K562 (cell line): Measurements from ENCODE around the gene TMEM101. TPM values are rescaled to one million over a fixed set of nuclear protein-coding genes. Genes with fewer than 3 reads are reported as not detected.

Source experiments
- CEBPG ChIP-seq, 3 experiments: fragments of 200-800 bp in 1 of 3; sonication (Bioruptor generic) in 1 of 3; sonication (generic) in 1 of 3; formaldehyde crosslinking in 1 of 3; IDR thresholded peaks in 2 of 3; conservative IDR thresholded peaks in 1 of 3; 2 replicates each; pipeline versions ENCODE4 v1.6.1 to v1.8.0; 2016 to 2022; ENCODE audit warnings: missing compliant biosample characterization in 2 of 3, missing genetic modification characterization in 2 of 3, mild to moderate bottlenecking in 1 of 3, missing genetic modification reagents in 1 of 3
- HMG20B ChIP-seq: fragments of 250-450 bp; sonication (Bioruptor Pico); IDR thresholded peaks from 2 replicates; pipeline ENCODE4 v1.5.0; 2021; ENCODE audit warnings: mild to moderate bottlenecking
- MAX ChIP-seq: sonication (generic); formaldehyde crosslinking; IDR thresholded peaks from 2 replicates; pipeline ENCODE4 v1.9.0; 2022; ENCODE audit warnings: mild to moderate bottlenecking, missing genetic modification reagents
- NR4A1 ChIP-seq, 2 experiments: fragments of 250-450 bp in 1 of 2; fragments of 450-650 bp in 1 of 2; sonication (Bioruptor Pico) in 1 of 2; IDR thresholded peaks; 2 replicates each; pipeline versions ENCODE4 v1.4.0 to v1.6.1; 2016 to 2020; ENCODE audit warnings: mild to moderate bottlenecking in 2 of 2, missing compliant biosample characterization in 1 of 2, missing genetic modification characterization in 1 of 2, moderate library complexity in 1 of 2
- PTRF ChIP-seq: fragments of 450-650 bp; IDR thresholded peaks from 2 replicates; pipeline ENCODE4 v1.6.1; 2016; ENCODE audit warnings: mild to moderate bottlenecking, missing genetic modification characterization, missing compliant biosample characterization
- RNF2 ChIP-seq: sonication (generic); IDR thresholded peaks from 2 replicates; pipeline ENCODE4 v1.6.1; 2016
- RUNX1 ChIP-seq: sonication (generic); IDR thresholded peaks from 2 replicates; pipeline ENCODE4 v1.6.1; 2016; ENCODE audit warnings: antibody characterized with exemption, low read depth
- SMAD3 ChIP-seq: fragments of 450-650 bp; formaldehyde crosslinking; conservative IDR thresholded peaks from 2 replicates; pipeline ENCODE4 v1.4.0; 2020; ENCODE audit warnings: mild to moderate bottlenecking
- SMARCA4 ChIP-seq: fragments of 450-650 bp; IDR thresholded peaks from 2 replicates; pipeline ENCODE4 v1.6.1; 2016
- SP1 ChIP-seq: sonication (generic); formaldehyde crosslinking; IDR thresholded peaks from 2 replicates; pipeline ENCODE4 v1.8.1; 2022; ENCODE audit warnings: mild to moderate bottlenecking, missing genetic modification reagents
- STAT5B ChIP-seq: fragments of 250-450 bp; sonication (Bioruptor Pico); IDR thresholded peaks from 2 replicates; pipeline ENCODE4 v1.8.0; 2021; ENCODE audit warnings: mild to moderate bottlenecking, inconsistent platforms
- TGIF2 ChIP-seq: sonication (generic); formaldehyde crosslinking; IDR thresholded peaks from 2 replicates; pipeline ENCODE4 v1.8.1; 2022; ENCODE audit warnings: mild to moderate bottlenecking, missing genetic modification reagents, moderate library complexity
- ZFPM2 ChIP-seq: fragments of 250-450 bp; sonication (Bioruptor Pico); IDR thresholded peaks from 2 replicates; pipeline ENCODE4 v1.5.1; 2022; ENCODE audit warnings: mild to moderate bottlenecking
- ZNF280B ChIP-seq: fragments of 250-450 bp; sonication (Bioruptor Pico); IDR thresholded peaks from 2 replicates; pipeline ENCODE4 v1.5.1; 2021; ENCODE audit warnings: mild to moderate bottlenecking
- ZNF668 ChIP-seq: fragments of 250-450 bp; sonication (Bioruptor Pico); IDR thresholded peaks from 2 replicates; pipeline ENCODE4 v1.8.0; 2022; ENCODE audit warnings: mild to moderate bottlenecking, inconsistent platforms
- polyA plus RNA-seq, 8 experiments: library from polyadenylated mRNA; depleted of rRNA in 4 of 8; stranded (reverse) in 5 of 8; unstranded in 3 of 8; fragments of >200 nt; fragmentation: Nextera tagmentation in 2 of 8; fragmentation: Illumina TruSeq in 1 of 8; extraction: Ambion mirVana in 2 of 8; extraction: Trizol in 1 of 8; gene quantifications; 2 replicates each; pipeline versions ENCODE4 v1.2.1 to v1.2.3, GENCODE V29; 2011 to 2014; ENCODE audit warnings: inconsistent platforms in 1 of 8, missing spikeins in 1 of 8
- total RNA-seq, 7 experiments: library from RNA; depleted of rRNA in 6 of 7; stranded (reverse); fragments of >200 nt in 6 of 7; fragmentation: Illumina TruSeq in 2 of 7; extraction: Trizol in 2 of 7; gene quantifications; 2 replicates each; pipeline versions ENCODE4 v1.2.1 to v1.2.3, GENCODE V29; 2011 to 2021; ENCODE audit warnings: low replicate concordance in 1 of 7
- TF ChIP-seq, protein P1 (sequence below): conservative IDR thresholded peaks from 2 replicates; pipeline ENCODE4 v1.6.1; 2011; ENCODE audit warnings: low read depth, mild to moderate bottlenecking, low read length; ENCODE audit not compliant: control insufficient read depth
- TF ChIP-seq, protein P2 (sequence below): fragments of 450-650 bp; formaldehyde crosslinking; IDR thresholded peaks from 2 replicates; pipeline ENCODE4 v1.4.0; 2022; ENCODE audit warnings: missing genetic modification characterization
- TF ChIP-seq, protein P3 (sequence below): fragments of 250-450 bp; sonication (Bioruptor Pico); IDR thresholded peaks from 2 replicates; pipeline ENCODE4 v1.8.0; 2022; ENCODE audit warnings: moderate library complexity, mild to moderate bottlenecking, inconsistent platforms
- TF ChIP-seq, protein P4 (sequence below): fragments of 250-450 bp; sonication (Bioruptor Pico); IDR thresholded peaks from 2 replicates; pipeline ENCODE4 v1.8.0; 2022; ENCODE audit warnings: inconsistent platforms, mild to moderate bottlenecking, moderate library complexity, borderline replicate concordance
- TF ChIP-seq, protein P5 (sequence below), 2 experiments: fragments of 450-650 bp; IDR thresholded peaks; 2 replicates each; pipeline ENCODE4 v1.6.1; 2016

The TMEM101 gene
- total and polyA plus RNA-seq, 9 of the 15 experiments (the other 6 are each of a cell fraction or from before 2014, with no cell fraction given), result 21.2 to 110 (median 37.8) TPM

GRCh38 chr17:43975898-43976297 lies 38.9 kb downstream of the TMEM101 start (continued):
- TF ChIP-seq CEBPG (CRISPR knock-in tag; IDR thresholded peaks at IDR 0.05) (no peak), CEBPG (tag; conservative IDR thresholded peaks at IDR 0.05 in 1 of 2, IDR thresholded peaks at IDR 0.05 in 1 of 2) (no peak), SMARCA4 (no peak), STAT5B (CRISPR knock-in tag) (no peak), ZFPM2 (CRISPR knock-in tag) (no peak), PTRF (no peak), RNF2 (no peak), HMG20B (no peak), MAX (no peak), SMAD3 (CRISPR knock-in tag) (no peak), SP1 (CRISPR knock-in tag) (no peak), ZNF280B (CRISPR knock-in tag) (no peak), TGIF2 (CRISPR knock-in tag) (no peak), RUNX1 (no peak), ZNF668 (CRISPR knock-in tag) (no peak), NR4A1 (CRISPR knock-in tag; IDR thresholded peaks at IDR 0.05) (no peak), NR4A1 (tag; IDR thresholded peaks at IDR 0.05) (no peak)
- TF ChIP-seq, protein P1, sequence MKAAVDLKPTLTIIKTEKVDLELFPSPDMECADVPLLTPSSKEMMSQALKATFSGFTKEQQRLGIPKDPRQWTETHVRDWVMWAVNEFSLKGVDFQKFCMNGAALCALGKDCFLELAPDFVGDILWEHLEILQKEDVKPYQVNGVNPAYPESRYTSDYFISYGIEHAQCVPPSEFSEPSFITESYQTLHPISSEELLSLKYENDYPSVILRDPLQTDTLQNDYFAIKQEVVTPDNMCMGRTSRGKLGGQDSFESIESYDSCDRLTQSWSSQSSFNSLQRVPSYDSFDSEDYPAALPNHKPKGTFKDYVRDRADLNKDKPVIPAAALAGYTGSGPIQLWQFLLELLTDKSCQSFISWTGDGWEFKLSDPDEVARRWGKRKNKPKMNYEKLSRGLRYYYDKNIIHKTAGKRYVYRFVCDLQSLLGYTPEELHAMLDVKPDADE, result no peak
- TF ChIP-seq, protein P2, sequence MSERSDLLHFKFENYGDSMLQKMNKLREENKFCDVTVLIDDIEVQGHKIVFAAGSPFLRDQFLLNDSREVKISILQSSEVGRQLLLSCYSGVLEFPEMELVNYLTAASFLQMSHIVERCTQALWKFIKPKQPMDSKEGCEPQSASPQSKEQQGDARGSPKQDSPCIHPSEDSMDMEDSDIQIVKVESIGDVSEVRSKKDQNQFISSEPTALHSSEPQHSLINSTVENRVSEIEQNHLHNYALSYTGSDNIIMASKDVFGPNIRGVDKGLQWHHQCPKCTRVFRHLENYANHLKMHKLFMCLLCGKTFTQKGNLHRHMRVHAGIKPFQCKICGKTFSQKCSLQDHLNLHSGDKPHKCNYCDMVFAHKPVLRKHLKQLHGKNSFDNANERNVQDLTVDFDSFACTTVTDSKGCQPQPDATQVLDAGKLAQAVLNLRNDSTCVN, result no peak
- TF ChIP-seq, protein P3, sequence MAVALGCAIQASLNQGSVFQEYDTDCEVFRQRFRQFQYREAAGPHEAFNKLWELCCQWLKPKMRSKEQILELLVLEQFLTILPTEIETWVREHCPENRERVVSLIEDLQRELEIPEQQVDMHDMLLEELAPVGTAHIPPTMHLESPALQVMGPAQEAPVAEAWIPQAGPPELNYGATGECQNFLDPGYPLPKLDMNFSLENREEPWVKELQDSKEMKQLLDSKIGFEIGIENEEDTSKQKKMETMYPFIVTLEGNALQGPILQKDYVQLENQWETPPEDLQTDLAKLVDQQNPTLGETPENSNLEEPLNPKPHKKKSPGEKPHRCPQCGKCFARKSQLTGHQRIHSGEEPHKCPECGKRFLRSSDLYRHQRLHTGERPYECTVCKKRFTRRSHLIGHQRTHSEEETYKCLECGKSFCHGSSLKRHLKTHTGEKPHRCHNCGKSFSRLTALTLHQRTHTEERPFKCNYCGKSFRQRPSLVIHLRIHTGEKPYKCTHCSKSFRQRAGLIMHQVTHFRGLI (CRISPR knock-in tag), result peak; percentile 78; the same call in 1 of the 2 replicates
- TF ChIP-seq, protein P4, sequence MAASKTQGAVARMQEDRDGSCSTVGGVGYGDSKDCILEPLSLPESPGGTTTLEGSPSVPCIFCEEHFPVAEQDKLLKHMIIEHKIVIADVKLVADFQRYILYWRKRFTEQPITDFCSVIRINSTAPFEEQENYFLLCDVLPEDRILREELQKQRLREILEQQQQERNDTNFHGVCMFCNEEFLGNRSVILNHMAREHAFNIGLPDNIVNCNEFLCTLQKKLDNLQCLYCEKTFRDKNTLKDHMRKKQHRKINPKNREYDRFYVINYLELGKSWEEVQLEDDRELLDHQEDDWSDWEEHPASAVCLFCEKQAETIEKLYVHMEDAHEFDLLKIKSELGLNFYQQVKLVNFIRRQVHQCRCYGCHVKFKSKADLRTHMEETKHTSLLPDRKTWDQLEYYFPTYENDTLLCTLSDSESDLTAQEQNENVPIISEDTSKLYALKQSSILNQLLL (CRISPR knock-in tag), result peak; percentile 95
- TF ChIP-seq, protein P5, sequence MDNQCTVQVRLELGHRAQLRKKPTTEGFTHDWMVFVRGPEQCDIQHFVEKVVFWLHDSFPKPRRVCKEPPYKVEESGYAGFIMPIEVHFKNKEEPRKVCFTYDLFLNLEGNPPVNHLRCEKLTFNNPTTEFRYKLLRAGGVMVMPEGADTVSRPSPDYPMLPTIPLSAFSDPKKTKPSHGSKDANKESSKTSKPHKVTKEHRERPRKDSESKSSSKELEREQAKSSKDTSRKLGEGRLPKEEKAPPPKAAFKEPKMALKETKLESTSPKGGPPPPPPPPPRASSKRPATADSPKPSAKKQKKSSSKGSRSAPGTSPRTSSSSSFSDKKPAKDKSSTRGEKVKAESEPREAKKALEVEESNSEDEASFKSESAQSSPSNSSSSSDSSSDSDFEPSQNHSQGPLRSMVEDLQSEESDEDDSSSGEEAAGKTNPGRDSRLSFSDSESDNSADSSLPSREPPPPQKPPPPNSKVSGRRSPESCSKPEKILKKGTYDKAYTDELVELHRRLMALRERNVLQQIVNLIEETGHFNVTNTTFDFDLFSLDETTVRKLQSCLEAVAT (IDR thresholded peaks at IDR 0.05), result no peak
